Fibroblast of the aortic adventitia (primary cell): Measurements from ENCODE around the gene NDUFAF8. TPM values are rescaled to one million over a fixed set of nuclear protein-coding genes. Genes with fewer than 3 reads are reported as not detected.
A peak's percentile ranks its signal among the peaks of the same experiment; 100 is the strongest.

Experiments used
- DNase-seq: peaks from one replicate; pipeline ENCODE4 v3.0.0-alpha.2; 2010; ENCODE audit warnings: low read depth
- H3K4me3 ChIP-seq: 2 replicates; pipeline ENCODE4 v1.5.1; 2011; ENCODE audit warnings: low read depth, mild to moderate bottlenecking, control low read depth, low read length, moderate library complexity
- total RNA-seq: library from RNA; depleted of rRNA; stranded (reverse); fragments of >200 nt; gene quantifications from 2 replicates; pipeline ENCODE4 v1.2.3, GENCODE V29; 2012; ENCODE audit warnings: low replicate concordance
- TF ChIP-seq, protein P1 (sequence below): IDR thresholded peaks from 2 replicates; pipeline ENCODE4 v1.5.1; 2011; ENCODE audit warnings: mild to moderate bottlenecking, low read length, control low read depth, inconsistent platforms; ENCODE audit not compliant: insufficient read depth

The NDUFAF8 gene
- total RNA-seq, 1 donor: 27.4 TPM

DNA sequence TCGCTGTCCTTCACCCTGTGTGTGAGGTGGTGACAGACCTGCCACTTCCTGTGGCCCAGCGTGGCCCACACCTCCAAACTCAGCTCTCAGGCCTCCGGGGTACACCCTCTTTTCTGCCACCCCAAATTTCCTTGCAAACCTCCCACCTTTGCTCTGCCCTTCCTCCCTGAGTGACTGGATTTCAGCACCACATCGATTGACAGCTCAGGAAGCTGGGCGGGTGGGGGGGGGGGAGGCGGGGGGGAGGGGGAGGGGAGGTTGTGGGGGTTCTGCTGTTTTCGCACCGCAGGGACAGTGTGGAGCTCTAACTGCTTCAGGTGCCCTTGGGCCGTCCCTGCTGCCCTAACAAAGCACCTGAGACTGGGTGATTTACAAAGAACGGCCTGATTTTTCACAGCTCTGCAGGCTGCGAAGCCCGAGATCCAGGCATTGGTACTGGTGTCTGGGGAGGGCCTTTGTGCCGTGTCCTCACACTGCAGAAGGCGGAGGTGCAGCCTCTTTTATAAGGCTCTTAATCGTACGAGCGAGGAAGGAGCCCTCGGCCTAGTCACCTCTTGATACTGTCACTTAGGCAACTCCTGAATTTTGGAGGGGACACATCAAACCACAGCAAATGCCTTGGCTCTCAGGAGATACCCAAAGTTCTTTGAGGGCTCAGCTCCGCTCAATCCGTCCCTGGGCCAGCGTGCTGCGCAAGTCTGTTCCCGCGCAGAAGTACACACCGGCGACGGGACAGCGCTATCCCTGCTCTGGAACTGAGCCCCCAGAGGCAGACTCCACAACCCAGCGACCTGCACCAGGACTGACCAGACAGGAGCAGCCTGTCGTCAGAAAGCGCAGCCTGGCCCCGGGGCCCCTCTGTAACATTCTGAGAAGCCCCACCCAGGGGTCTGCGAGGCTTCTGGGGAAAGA is 3.6 kb downstream of the NDUFAF8 start:
- H3K4me3 ChIP-seq: no peak overlapping the region
- TF ChIP-seq, protein P1, sequence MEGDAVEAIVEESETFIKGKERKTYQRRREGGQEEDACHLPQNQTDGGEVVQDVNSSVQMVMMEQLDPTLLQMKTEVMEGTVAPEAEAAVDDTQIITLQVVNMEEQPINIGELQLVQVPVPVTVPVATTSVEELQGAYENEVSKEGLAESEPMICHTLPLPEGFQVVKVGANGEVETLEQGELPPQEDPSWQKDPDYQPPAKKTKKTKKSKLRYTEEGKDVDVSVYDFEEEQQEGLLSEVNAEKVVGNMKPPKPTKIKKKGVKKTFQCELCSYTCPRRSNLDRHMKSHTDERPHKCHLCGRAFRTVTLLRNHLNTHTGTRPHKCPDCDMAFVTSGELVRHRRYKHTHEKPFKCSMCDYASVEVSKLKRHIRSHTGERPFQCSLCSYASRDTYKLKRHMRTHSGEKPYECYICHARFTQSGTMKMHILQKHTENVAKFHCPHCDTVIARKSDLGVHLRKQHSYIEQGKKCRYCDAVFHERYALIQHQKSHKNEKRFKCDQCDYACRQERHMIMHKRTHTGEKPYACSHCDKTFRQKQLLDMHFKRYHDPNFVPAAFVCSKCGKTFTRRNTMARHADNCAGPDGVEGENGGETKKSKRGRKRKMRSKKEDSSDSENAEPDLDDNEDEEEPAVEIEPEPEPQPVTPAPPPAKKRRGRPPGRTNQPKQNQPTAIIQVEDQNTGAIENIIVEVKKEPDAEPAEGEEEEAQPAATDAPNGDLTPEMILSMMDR: no peak
- no peak for DNase-seq

DNA sequence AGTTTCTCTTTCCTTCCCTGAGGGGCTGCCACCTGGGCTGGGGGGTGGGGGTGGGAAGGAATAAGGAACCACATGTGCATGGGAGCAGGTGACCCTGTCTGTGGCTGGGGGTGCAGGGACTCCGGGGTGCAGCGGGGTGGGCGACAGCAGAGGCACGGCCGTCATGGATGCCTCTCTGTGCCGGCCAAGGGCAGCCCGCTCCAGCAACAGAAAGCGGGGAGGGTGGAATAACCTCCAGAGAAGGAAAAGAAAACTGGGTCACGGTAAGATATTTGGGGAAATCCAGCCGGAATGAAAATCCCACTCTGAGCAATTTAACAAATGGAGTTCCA is 4.2 kb downstream of the NDUFAF8 start:
- TF ChIP-seq, protein P1: no peak
- DNase-seq: no peak
- H3K4me3 ChIP-seq: no peak overlapping the region

DNA sequence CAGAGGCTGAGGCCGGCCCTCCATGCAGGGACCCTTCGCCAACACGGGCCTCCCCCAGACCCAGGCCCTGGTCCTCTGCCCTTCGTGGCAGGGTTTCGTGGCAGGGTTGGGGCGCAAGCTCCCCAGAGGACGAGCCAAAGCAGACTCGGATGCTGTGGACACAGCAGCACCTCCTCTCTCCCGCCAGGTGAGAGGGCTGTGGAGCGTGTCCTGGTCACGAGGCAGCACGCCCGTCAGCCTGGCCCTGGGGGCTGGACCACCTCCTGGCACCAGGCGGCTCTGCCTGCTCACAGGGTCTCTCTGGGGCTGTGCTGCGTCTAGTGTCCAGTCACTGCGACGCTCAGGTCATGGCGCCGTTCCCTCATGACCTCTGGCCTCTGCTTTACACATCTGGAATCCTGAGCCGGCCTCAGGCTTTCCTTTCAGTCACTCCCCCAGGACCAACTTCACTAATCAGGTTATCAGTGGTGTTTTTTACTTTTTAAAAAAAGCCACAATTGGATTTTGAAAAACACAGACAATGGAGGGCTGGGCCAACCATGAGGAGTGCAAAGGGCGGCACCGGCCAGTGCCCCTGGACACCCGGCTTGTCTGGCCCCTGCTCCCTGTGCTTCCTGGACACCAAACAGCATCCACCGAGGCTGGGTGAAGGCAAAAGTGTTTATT is 5.4 kb downstream of the NDUFAF8 start:
- no peak for DNase-seq

DNA sequence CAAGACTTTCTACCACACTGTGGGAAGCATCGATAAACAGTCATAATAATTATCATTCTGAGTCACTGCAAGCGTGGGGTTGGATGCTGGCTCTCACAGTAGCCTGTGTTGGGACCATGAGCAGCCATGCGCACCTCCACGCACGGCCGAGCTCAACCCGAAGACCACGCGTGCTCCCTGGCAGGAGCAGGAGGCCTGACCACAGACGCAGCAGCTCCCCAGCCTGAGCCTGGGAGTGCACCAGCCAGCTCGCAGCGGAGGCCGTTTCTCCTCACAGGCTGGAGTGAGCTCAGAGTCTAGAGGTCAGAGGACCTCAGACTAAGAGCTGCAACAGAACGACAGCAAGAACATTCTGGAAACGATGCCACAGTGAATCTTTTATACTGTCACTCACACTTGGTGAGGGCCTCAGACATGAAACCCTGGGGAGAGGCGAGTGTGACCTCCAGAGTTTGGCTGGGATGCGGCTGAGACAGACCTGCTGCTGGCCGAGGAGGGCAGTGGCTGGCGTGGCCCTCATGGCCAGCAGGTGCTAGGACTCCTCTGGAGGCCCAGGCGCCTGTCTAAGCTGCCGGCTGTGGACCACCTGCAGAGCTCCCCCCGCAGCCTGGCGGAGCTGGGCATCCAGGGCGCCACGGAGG is 6.0 kb downstream of the NDUFAF8 start:
- TF ChIP-seq, protein P1: no peak
- DNase-seq: peak; percentile 47
- H3K4me3 ChIP-seq: no peak overlapping the region

More for the DNA sequence above, 5.4 kb downstream of the NDUFAF8 start:
- H3K4me3 ChIP-seq: no peak overlapping the region
- TF ChIP-seq, protein P1: no peak

DNA sequence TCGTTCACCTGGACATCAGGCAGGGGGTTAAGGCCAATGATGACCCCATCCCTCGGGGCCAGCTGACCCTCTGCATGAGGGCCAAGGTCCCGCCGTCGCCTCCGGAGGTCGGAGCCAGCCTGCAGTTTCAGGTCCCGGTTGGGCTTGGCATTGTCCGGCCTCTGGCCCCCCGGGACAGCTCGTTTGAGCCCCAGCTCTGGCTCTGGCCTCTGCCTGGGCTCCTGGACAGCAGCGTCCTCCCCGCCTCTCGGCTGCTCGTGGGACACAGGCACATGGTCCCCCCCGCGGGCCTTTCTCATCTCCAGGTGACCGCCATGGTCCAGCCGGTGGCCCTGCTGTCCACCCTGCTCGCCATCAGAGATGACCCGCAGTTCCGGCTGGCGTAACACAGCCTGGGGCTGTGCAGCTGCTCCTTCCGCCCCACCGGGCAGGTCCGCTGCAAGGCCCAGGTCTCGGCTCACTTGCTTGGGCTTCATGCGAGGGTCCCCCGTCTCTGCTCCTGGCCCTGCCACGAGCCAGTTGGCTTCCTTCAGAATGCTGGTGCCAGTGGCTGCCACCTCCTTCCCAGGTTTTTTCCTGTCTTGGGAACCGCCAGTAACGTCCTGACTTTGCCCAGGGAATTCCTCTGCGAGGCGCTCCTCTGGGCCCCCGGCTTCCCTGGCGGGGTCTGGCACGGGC is 6.7 kb downstream of the NDUFAF8 start:
- TF ChIP-seq, protein P1: no peak
- no peak for DNase-seq
- H3K4me3 ChIP-seq: no peak overlapping the region

DNA sequence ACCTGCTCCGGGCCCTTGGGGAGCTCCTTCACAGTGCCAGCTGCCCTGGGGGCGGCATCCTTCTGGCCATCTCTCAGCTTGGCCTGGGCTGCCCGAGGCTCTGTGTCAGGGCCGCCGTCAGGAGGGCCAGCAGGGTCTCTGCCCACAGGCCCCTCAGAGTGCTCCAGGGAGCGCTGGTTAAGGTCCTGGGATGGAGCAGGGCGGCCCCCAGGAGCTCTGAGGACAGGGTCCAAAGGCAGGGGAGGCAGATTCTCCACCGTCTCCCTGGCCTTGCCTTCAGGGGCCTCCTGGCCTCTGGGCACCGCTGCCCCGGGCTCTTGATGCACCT is 7.2 kb downstream of the NDUFAF8 start:
- H3K4me3 ChIP-seq: no peak overlapping the region
- no peak for DNase-seq
- TF ChIP-seq, protein P1: no peak
